OCI-LY7 (cell line): ENCODE data around the gene CSTB. TPM values are rescaled to one million over a fixed set of nuclear protein-coding genes. Genes with fewer than 3 reads are reported as not detected.
A peak's percentile ranks its signal among the peaks of the same experiment; 100 is the strongest.

Experiments used
- BruUV-seq: library from RNA; stranded (reverse); fragments of 400-500 nt; replicated peaks from 2 replicates; lab custom pipeline; 2021; lab: Mats Ljungman, UMichigan
- CTCF ChIA-PET: fragments of 300-600 bp; sonication (Branson Sonifier 250); formaldehyde crosslinking; loops from one replicate; lab custom pipeline; 2022; ENCODE audit warnings: antibody characterized with exemption; ENCODE audit not compliant: unreplicated experiment; lab: Charles Lee
- POLR2A ChIA-PET: fragments of 300-600 bp; sonication (Branson Sonifier 250); formaldehyde crosslinking; loops from one replicate; lab custom pipeline; 2022; ENCODE audit warnings: antibody characterized with exemption; lab: Charles Lee
- DNase-seq: peaks from one replicate; pipeline ENCODE4 v3.0.0-alpha.2; 2015; ENCODE audit warnings: low spot score
- H2AFZ ChIP-seq: fragments of 200-600 bp; sonication (generic), shearing (Covaris generic); 2 replicates; pipeline ENCODE4 v1.6.1; 2014; ENCODE audit warnings: mild to moderate bottlenecking, antibody characterized with exemption, low read length, moderate library complexity
- H3K27ac ChIP-seq: fragments of 200-600 bp; sonication (generic); 2 replicates; pipeline ENCODE4 v1.5.1; 2014; ENCODE audit warnings: mixed run types, low read depth, mild to moderate bottlenecking, moderate library complexity, low read length, inconsistent platforms; ENCODE audit not compliant: poor library complexity, severe bottlenecking
- H3K36me3 ChIP-seq: fragments of 200-600 bp; sonication (generic); 2 replicates; pipeline ENCODE4 v1.6.1; 2014; ENCODE audit warnings: mild to moderate bottlenecking, antibody characterized with exemption, low read length, moderate library complexity, mixed read lengths; ENCODE audit not compliant: insufficient read depth
- H3K4me1 ChIP-seq: fragments of 200-600 bp; sonication (generic); 2 replicates; pipeline ENCODE4 v1.5.1; 2014; ENCODE audit warnings: mild to moderate bottlenecking, low read length; ENCODE audit not compliant: insufficient read depth, poor library complexity, severe bottlenecking
- H3K4me2 ChIP-seq: fragments of 200-600 bp; sonication (generic); 2 replicates; pipeline ENCODE4 v1.6.1; 2014; ENCODE audit warnings: mild to moderate bottlenecking, low read length
- H3K4me3 ChIP-seq: fragments of 200-600 bp; sonication (generic); 2 replicates; pipeline ENCODE4 v1.5.1; 2014; ENCODE audit warnings: mild to moderate bottlenecking, low read depth, low read length; ENCODE audit not compliant: poor library complexity, severe bottlenecking
- H3K79me2 ChIP-seq: fragments of 200-600 bp; sonication (generic); 2 replicates; pipeline ENCODE4 v1.6.1; 2016; ENCODE audit warnings: low read depth, mild to moderate bottlenecking, low read length, moderate library complexity, mixed read lengths; ENCODE audit not compliant: insufficient read depth
- H3K9me2 ChIP-seq: fragments of 200-600 bp; sonication (generic); 2 replicates; pipeline ENCODE4 v1.6.1; 2016; ENCODE audit warnings: mild to moderate bottlenecking, low read length, mixed read lengths; ENCODE audit not compliant: insufficient read depth
- H3K9me3 ChIP-seq: fragments of 200-600 bp; sonication (generic); 2 replicates; pipeline ENCODE4 v1.6.1; 2014; ENCODE audit warnings: mild to moderate bottlenecking, mixed run types, low read length, mixed read lengths
- H4K20me1 ChIP-seq: fragments of 200-600 bp; sonication (generic); 2 replicates; pipeline ENCODE4 v1.6.1; 2014; ENCODE audit warnings: mild to moderate bottlenecking, antibody characterized with exemption, low read length, moderate library complexity, mixed read lengths; ENCODE audit not compliant: insufficient read depth
- EZH2phosphoT487 ChIP-seq: fragments of 200-600 bp; sonication (generic); IDR thresholded peaks from 2 replicates; pipeline ENCODE4 v1.6.1; 2018; ENCODE audit warnings: low read depth, borderline replicate concordance, mild to moderate bottlenecking, mixed run types, antibody characterized with exemption, low read length, moderate library complexity, mixed read lengths
- intact Hi-C: fragments of 100-400 bp; cut with micrococcal nuclease; formaldehyde crosslinking; loops from one replicate; pipeline ENCODE4 v1.10.0; 2022; ENCODE audit not compliant: unreplicated experiment
- total RNA-seq, 2 experiments: library from RNA; depleted of rRNA in 1 of 2; stranded (reverse); fragments of >200 nt in 1 of 2; shearing (Covaris generic) in 1 of 2; gene quantifications; 2 replicates each; pipeline ENCODE4 v1.2.3, GENCODE V29; 2014 to 2022
- TF ChIP-seq, protein P1 (sequence below): fragments of 200-600 bp; sonication (generic); conservative IDR thresholded peaks from 2 replicates; pipeline ENCODE4 v1.5.1; 2014; ENCODE audit warnings: mild to moderate bottlenecking, antibody characterized with exemption, low read length, moderate library complexity, mixed read lengths

Gene CSTB
- total RNA-seq, 2 experiments from 2014 or later = 15.6 to 33.3 TPM

DNA sequence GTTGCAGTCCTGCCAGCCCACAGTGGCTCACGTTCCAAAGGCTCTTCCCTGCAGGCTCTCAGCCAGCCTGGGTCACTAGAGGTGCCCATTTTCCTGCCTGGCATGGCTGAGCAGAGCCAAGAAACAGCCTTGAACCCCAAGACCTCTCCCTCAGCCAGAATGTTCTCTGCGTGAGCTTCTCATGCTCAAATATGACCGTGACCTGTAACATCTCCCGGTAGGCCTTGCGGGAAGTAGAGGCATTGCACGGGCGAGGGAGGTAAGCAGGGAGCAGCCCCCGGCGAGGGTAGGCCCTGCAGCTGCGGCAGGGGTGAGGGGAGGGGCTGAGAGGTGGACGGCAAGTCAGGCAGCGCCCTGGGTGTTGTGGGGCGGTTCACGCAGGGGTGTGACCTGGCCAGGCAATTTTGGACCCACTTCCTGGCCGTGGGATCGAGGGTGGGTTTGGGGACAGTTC lies 33.3 kb upstream of the CSTB start:
- Histone ChIP-seq H3K9me3 (no peaks in the 10 kb centered on the region), H3K4me1 (peaks cover 62% of the 10 kb centered on the region), H3K4me3 (no peak overlapping the region), H4K20me1 (no peaks in the 10 kb centered on the region), H2AFZ (no peak overlapping the region), H3K36me3 (peaks cover 19% of the 10 kb centered on the region), H3K79me2 (0 out of 2 replicates have a peak, but pooled peaks cover 4% of the 10 kb centered on the region), H3K4me2 (peak overlapping the region; percentile 58; the same call in 1 of the 2 replicates), H3K9me2 (no peaks in the 10 kb centered on the region), H3K27ac (peak overlapping the region; percentile 0)
- ChIA-PET CTCF (no interaction called here), POLR2A (no interaction called here)
- DNase-seq = no peak
- TF ChIP-seq, protein P1, sequence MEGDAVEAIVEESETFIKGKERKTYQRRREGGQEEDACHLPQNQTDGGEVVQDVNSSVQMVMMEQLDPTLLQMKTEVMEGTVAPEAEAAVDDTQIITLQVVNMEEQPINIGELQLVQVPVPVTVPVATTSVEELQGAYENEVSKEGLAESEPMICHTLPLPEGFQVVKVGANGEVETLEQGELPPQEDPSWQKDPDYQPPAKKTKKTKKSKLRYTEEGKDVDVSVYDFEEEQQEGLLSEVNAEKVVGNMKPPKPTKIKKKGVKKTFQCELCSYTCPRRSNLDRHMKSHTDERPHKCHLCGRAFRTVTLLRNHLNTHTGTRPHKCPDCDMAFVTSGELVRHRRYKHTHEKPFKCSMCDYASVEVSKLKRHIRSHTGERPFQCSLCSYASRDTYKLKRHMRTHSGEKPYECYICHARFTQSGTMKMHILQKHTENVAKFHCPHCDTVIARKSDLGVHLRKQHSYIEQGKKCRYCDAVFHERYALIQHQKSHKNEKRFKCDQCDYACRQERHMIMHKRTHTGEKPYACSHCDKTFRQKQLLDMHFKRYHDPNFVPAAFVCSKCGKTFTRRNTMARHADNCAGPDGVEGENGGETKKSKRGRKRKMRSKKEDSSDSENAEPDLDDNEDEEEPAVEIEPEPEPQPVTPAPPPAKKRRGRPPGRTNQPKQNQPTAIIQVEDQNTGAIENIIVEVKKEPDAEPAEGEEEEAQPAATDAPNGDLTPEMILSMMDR = no peak
- TF ChIP-seq EZH2phosphoT487 = no peak
- intact Hi-C loops = no loop called here
- no TSS peak for BruUV-seq

DNA sequence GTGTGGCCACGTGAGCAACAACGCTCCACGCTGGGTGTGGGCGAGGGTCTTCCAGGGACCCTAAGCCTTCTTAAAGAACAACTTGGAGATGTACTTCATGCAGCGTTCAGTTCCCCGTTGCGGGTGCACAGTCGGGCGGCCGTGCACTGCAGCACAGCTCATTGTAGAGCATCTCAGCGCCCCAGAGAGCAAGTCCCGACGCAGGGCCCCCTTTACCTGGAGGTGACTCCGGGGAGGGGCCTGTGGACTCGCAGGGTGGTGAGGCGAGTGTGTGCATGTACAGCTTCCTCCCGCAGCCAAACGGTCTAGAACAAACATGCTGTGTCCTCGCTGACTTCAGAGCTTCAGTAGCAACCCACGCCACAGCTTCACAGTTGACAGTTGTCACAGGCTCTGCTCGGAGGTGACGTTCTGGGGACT lies 32.7 kb upstream of the CSTB start:
- Histone ChIP-seq H3K36me3 (peaks cover 24% of the 10 kb centered on the region), H3K9me2 (no peaks in the 10 kb centered on the region), H4K20me1 (no peaks in the 10 kb centered on the region), H3K9me3 (no peaks in the 10 kb centered on the region), H3K27ac (peak overlapping the region; percentile 0), H3K4me3 (no peak overlapping the region), H3K79me2 (0 out of 2 replicates have a peak, but pooled peaks cover 4% of the 10 kb centered on the region), H2AFZ (no peak overlapping the region), H3K4me1 (peaks cover 67% of the 10 kb centered on the region), H3K4me2 (peak overlapping the region; percentile 58)
- intact Hi-C loops = no loop called here
- BruUV-seq = no TSS peak
- TF ChIP-seq EZH2phosphoT487 = no peak
- TF ChIP-seq, protein P1 = no peak
- DNase-seq = peak; percentile 25
- ChIA-PET CTCF (no interaction called here), POLR2A (no interaction called here)

DNA sequence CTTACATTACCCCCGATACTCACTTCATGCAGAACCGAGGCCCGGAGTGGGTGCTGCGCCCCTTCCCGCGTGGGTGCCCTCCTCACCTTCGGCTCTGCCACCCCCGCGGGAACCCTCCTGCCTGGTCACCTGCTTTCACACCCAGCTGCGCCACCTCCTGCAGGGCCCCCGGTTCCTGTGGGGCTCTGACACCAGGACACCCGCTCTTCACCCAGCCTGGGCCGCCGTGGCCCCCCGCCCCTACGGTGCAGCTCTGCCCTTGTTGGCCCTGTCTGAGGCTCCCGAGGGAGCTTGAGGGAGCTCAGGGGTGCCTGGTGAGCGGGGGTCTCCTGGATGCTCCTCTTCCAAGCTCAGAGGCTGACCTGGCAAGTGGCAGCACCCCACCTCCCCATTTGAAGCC lies 32.3 kb upstream of the CSTB start:
- TF ChIP-seq, protein P1 = no peak
- TF ChIP-seq EZH2phosphoT487 = no peak
- Histone ChIP-seq H4K20me1 (no peaks in the 10 kb centered on the region), H3K4me3 (no peak overlapping the region), H3K9me2 (no peaks in the 10 kb centered on the region), H3K4me1 (peaks cover 67% of the 10 kb centered on the region), H3K9me3 (no peaks in the 10 kb centered on the region), H3K79me2 (0 out of 2 replicates have a peak, but pooled peaks cover 4% of the 10 kb centered on the region), H3K4me2 (peak overlapping the region; percentile 58), H3K36me3 (peaks cover 29% of the 10 kb centered on the region), H2AFZ (no peak overlapping the region), H3K27ac (no peak overlapping the region)
- DNase-seq = peak; percentile 19
- CTCF ChIA-PET = no interaction called here
- POLR2A ChIA-PET = no interaction called here
- intact Hi-C loops = no loop called here
- no TSS peak for BruUV-seq
